GM19468 (cell line): Measurements from ENCODE around the gene TBATA.
"Not testable (repeated sequence)": the region's sequence is repeated elsewhere in the genome, so short reads cannot be mapped to it uniquely, and the experiment has no call there.

Experiments used
- ATAC-seq: cut with Tn5 transposase; IDR thresholded peaks from one replicate; pipeline ENCODE4 v1.9.1; 2021; ENCODE audit warnings: mild to moderate bottlenecking, moderate library complexity, moderate number of reproducible peaks; ENCODE audit not compliant: unreplicated experiment; ENCODE audit errors: extremely low read depth

Gene TBATA

GRCh38 chr10:70779511-70780369 lies 5.4 kb downstream of the TBATA start:
- ATAC-seq = no peak

GRCh38 chr10:70779088-70779487 lies 6.1 kb downstream of the TBATA start:
- ATAC-seq = no peak

- ATAC-seq = no peak
Observed at GRCh38 chr10:70778267-70778924, 6.8 kb downstream of the TBATA start.

- ATAC-seq = no peak
Observed at GRCh38 chr10:70777063-70777875, 7.9 kb downstream of the TBATA start.

- no peak for ATAC-seq
Observed at GRCh38 chr10:70776455-70777005, 8.6 kb downstream of the TBATA start.

GRCh38 chr10:70775679-70776454 lies 9.3 kb downstream of the TBATA start:
- ATAC-seq = no peak

GRCh38 chr10:70774810-70775678 lies 10.1 kb downstream of the TBATA start:
- no peak for ATAC-seq

GRCh38 chr10:70773965-70774809 lies 11.0 kb downstream of the TBATA start:
- no peak for ATAC-seq

GRCh38 chr10:70773461-70773860 lies 11.7 kb downstream of the TBATA start:
- ATAC-seq = no peak

- ATAC-seq = no peak
Observed at GRCh38 chr10:70772627-70773026, 12.6 kb downstream of the TBATA start.

GRCh38 chr10:70771311-70772194 lies 13.6 kb downstream of the TBATA start:
- no peak for ATAC-seq

GRCh38 chr10:70770516-70770915 lies 14.7 kb downstream of the TBATA start:
- not testable (repeated sequence) for ATAC-seq

- no peak for ATAC-seq
Observed at GRCh38 chr10:70770001-70770400, 15.2 kb downstream of the TBATA start.

GRCh38 chr10:70769121-70769520 lies 16.1 kb downstream of the TBATA start:
- no peak for ATAC-seq

GRCh38 chr10:70768026-70768685 lies 17.0 kb downstream of the TBATA start:
- not testable (repeated sequence) for ATAC-seq

- no peak for ATAC-seq
Observed at GRCh38 chr10:70765794-70766594, 19.2 kb downstream of the TBATA start.
